NK-92 (cell line): ENCODE data around the gene GCN1.

Source experiments
- DNase-seq: peaks from one replicate; lab custom pipeline; 2025; ENCODE audit not compliant: unreplicated experiment; lab: John Stamatoyannopoulos, UW

Gene GCN1

GRCh38 chr12:120190985-120191480 is 3.5 kb downstream of the GCN1 start:
- DNase-seq: no peak

- DNase-seq: no peak
These were observed 4.1 kb downstream of the GCN1 start for GRCh38 chr12:120190386-120190785.

- DNase-seq: no peak
These were observed 7.9 kb downstream of the GCN1 start for GRCh38 chr12:120186654-120187053.

GRCh38 chr12:120183211-120183631 is 11.3 kb downstream of the GCN1 start:
- DNase-seq: no peak

GRCh38 chr12:120181991-120182631 is 12.4 kb downstream of the GCN1 start:
- DNase-seq: no peak

- DNase-seq: no peak
These were observed 13.5 kb downstream of the GCN1 start for GRCh38 chr12:120180975-120181374.

GRCh38 chr12:120175537-120175936 is 19.0 kb downstream of the GCN1 start:
- DNase-seq: no peak

GRCh38 chr12:120175062-120175461 is 19.5 kb downstream of the GCN1 start:
- DNase-seq: no peak

GRCh38 chr12:120172053-120172452 is 22.5 kb downstream of the GCN1 start:
- DNase-seq: no peak

GRCh38 chr12:120170631-120171030 is 23.9 kb downstream of the GCN1 start:
- DNase-seq: no peak

- DNase-seq: no peak
These were observed 24.6 kb downstream of the GCN1 start for GRCh38 chr12:120169946-120170345.

- no peak for DNase-seq
These were observed 26.2 kb downstream of the GCN1 start for GRCh38 chr12:120168337-120168736.

- no peak for DNase-seq
These were observed 26.9 kb downstream of the GCN1 start for GRCh38 chr12:120167529-120168095.

GRCh38 chr12:120164293-120164692 is 30.2 kb downstream of the GCN1 start:
- DNase-seq: no peak

GRCh38 chr12:120162763-120163162 is 31.8 kb downstream of the GCN1 start:
- no peak for DNase-seq

GRCh38 chr12:120161852-120162251 is 32.7 kb downstream of the GCN1 start:
- no peak for DNase-seq

- DNase-seq: no peak
These were observed 34.8 kb downstream of the GCN1 start for GRCh38 chr12:120159509-120160237.

- no peak for DNase-seq
These were observed 36.2 kb downstream of the GCN1 start for GRCh38 chr12:120158351-120158750.

- no peak for DNase-seq
These were observed 36.8 kb downstream of the GCN1 start for GRCh38 chr12:120157678-120158077.

GRCh38 chr12:120156315-120157259 is 37.9 kb downstream of the GCN1 start:
- no peak for DNase-seq

GRCh38 chr12:120155072-120155471 is 39.4 kb downstream of the GCN1 start:
- DNase-seq: no peak
